ENCODE data around the gene AGMO. TPM values are rescaled to one million over a fixed set of nuclear protein-coding genes. Genes with fewer than 3 reads are reported as not detected.

AGMO gene
- total RNA-seq, 6 experiments from 2014 or later: 20.8 to 58.9 (median 33.7) TPM

DNA sequence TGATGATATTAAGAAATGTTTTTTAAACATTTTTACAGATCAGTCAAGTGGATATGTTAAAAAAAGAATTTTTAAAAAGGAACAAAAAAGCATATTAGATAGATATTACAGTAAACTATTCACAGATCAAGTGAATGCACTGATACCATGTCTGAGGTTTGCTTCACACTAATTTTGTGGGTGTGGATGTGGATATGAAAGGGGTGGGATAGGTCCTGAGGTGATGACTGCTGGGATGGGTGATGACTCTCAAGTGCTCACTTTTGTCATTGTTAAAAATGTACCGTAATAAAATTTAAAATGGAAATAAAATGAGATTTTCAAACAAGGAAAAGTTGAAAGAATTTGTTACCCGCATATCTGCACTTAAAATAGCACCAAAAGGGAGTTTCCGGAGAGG, 54.1 kb downstream of the AGMO start:
- Histone ChIP-seq H3K4me3 (no peak overlapping the region), H3K9me3 (no peaks in the 10 kb centered on the region), H3K4me1 (peaks cover 0 to 10% (median 0%) of the 10 kb centered on the region in 4 donors), H3K27ac (no peak overlapping the region), H3K36me3 (no peaks in the 10 kb centered on the region), H3K27me3 (no peaks in the 10 kb centered on the region)
- ATAC-seq: no peak
- no peak for DNase-seq
- TF ChIP-seq, protein P1, sequence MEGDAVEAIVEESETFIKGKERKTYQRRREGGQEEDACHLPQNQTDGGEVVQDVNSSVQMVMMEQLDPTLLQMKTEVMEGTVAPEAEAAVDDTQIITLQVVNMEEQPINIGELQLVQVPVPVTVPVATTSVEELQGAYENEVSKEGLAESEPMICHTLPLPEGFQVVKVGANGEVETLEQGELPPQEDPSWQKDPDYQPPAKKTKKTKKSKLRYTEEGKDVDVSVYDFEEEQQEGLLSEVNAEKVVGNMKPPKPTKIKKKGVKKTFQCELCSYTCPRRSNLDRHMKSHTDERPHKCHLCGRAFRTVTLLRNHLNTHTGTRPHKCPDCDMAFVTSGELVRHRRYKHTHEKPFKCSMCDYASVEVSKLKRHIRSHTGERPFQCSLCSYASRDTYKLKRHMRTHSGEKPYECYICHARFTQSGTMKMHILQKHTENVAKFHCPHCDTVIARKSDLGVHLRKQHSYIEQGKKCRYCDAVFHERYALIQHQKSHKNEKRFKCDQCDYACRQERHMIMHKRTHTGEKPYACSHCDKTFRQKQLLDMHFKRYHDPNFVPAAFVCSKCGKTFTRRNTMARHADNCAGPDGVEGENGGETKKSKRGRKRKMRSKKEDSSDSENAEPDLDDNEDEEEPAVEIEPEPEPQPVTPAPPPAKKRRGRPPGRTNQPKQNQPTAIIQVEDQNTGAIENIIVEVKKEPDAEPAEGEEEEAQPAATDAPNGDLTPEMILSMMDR (IDR thresholded peaks at IDR 0.05): no peak
- TF ChIP-seq POLR2A (IDR thresholded peaks at IDR 0.05): no peak
- intact Hi-C loops (cut with DNase I): no loop called here
- 91% methylated on average over 3 of the region's 3 CpGs for WGBS (ENCODE audit: insufficient coverage, low coverage, low lambda C conversion rate, missing lambda C conversion rate)

DNA sequence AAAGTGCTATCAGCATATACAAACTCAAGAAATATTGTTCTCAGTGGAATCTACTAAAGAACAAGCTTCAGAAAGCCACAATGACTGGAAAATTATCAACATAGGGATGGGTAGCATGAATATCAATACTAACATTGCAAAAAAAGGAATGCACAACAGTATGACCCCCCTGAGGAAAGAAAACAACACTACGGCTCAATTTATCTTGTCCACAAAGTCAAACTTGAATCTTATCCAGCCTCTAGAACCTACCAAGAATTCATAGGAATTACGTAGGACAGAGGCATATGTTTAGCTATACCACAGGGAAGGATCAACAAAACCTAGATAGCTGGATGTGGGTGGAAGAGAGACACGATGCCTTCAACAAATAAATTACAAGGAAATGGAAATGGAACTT, 54.6 kb downstream of the AGMO start:
- 52% methylated on average over 3 of the region's 3 CpGs for WGBS (ENCODE audit: insufficient coverage, low coverage, low lambda C conversion rate, missing lambda C conversion rate)
- H3K9me3 ChIP-seq: no peaks in the 10 kb centered on the region
- H3K4me3 ChIP-seq: no peak overlapping the region
- no peaks in the 10 kb centered on the region for H3K27me3 ChIP-seq
- ATAC-seq (no peak), DNase-seq (no peak)
- no peak overlapping the region for H3K27ac ChIP-seq
- peaks cover 0 to 10% (median 0%) of the 10 kb centered on the region in 4 donors for H3K4me1 ChIP-seq
- H3K36me3 ChIP-seq: no peaks in the 10 kb centered on the region
- intact Hi-C loops (cut with DNase I): no loop called here
- TF ChIP-seq POLR2A (IDR thresholded peaks at IDR 0.05): no peak
- TF ChIP-seq, protein P1 (IDR thresholded peaks at IDR 0.05): no peak

DNA sequence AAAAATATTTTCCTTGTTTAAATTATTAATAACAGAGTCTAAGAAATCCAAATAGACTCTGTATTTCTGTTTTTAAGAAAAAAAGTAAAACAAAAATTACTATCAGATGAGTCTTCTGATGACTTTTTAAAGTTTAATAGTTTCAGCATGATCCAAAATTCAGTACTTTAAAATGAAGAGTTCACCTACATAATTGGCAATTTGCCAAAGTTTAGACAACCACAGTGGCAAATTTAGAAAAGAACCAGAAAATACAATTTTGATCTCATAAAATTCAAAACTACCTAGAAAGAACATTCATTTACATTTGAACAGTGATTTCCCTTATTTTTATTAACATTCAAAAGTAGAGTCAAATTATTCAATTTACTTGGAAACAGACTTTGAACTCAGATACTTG, 56.1 kb downstream of the AGMO start:
- peaks cover 0 to 10% (median 0%) of the 10 kb centered on the region in 4 donors for H3K4me1 ChIP-seq
- no peaks in the 10 kb centered on the region for H3K9me3 ChIP-seq
- no peaks in the 10 kb centered on the region for H3K27me3 ChIP-seq
- intact Hi-C loops (cut with DNase I): no loop called here
- ATAC-seq (no peak), DNase-seq (no peak)
- H3K27ac ChIP-seq: no peak overlapping the region
- H3K4me3 ChIP-seq: no peak overlapping the region
- no peaks in the 10 kb centered on the region for H3K36me3 ChIP-seq
- TF ChIP-seq POLR2A (IDR thresholded peaks at IDR 0.05): no peak
- TF ChIP-seq, protein P1 (IDR thresholded peaks at IDR 0.05): no peak

DNA sequence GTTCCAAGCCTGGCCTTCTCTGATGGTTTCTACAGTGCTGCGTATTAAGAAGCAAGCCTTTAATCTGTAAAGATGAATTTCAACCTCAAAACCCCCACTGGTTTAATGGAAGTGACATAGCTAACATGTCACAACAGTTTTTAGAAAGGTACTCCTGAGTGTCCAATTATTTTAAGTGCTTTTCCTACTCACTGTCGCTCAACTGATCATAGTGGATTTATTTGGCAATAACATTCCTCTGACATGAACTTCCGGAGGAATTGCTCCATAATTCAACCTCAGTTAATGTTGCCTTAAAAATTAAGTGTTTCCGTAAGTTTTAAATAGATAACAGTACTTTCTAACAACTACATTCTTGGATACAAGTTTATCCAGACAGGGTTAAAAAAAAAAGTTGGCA, 57.5 kb downstream of the AGMO start:
- 65% methylated on average over 4 of the region's 4 CpGs for WGBS (ENCODE audit: insufficient coverage, low coverage, low lambda C conversion rate, missing lambda C conversion rate)

More for the DNA sequence above, 57.5 kb downstream of the AGMO start:
- H3K27me3 ChIP-seq: no peaks in the 10 kb centered on the region
- no peaks in the 10 kb centered on the region for H3K36me3 ChIP-seq
- peak in 1 of 4 donors; percentile 32 for ATAC-seq
- intact Hi-C loops (cut with DNase I): no loop called here
- DNase-seq: no peak
- H3K4me1 ChIP-seq: peaks cover 0 to 10% (median 0%) of the 10 kb centered on the region in 4 donors
- no peak overlapping the region for H3K4me3 ChIP-seq
- no peak for TF ChIP-seq POLR2A (IDR thresholded peaks at IDR 0.05)
- TF ChIP-seq, protein P1 (IDR thresholded peaks at IDR 0.05): no peak
- no peaks in the 10 kb centered on the region for H3K9me3 ChIP-seq
- no peak overlapping the region for H3K27ac ChIP-seq

All from right lobe of liver (tissue), 6 donors.